ENCODE data around the gene FRS3.

Gene FRS3, protein sequence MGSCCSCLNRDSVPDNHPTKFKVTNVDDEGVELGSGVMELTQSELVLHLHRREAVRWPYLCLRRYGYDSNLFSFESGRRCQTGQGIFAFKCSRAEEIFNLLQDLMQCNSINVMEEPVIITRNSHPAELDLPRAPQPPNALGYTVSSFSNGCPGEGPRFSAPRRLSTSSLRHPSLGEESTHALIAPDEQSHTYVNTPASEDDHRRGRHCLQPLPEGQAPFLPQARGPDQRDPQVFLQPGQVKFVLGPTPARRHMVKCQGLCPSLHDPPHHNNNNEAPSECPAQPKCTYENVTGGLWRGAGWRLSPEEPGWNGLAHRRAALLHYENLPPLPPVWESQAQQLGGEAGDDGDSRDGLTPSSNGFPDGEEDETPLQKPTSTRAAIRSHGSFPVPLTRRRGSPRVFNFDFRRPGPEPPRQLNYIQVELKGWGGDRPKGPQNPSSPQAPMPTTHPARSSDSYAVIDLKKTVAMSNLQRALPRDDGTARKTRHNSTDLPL

DNA sequence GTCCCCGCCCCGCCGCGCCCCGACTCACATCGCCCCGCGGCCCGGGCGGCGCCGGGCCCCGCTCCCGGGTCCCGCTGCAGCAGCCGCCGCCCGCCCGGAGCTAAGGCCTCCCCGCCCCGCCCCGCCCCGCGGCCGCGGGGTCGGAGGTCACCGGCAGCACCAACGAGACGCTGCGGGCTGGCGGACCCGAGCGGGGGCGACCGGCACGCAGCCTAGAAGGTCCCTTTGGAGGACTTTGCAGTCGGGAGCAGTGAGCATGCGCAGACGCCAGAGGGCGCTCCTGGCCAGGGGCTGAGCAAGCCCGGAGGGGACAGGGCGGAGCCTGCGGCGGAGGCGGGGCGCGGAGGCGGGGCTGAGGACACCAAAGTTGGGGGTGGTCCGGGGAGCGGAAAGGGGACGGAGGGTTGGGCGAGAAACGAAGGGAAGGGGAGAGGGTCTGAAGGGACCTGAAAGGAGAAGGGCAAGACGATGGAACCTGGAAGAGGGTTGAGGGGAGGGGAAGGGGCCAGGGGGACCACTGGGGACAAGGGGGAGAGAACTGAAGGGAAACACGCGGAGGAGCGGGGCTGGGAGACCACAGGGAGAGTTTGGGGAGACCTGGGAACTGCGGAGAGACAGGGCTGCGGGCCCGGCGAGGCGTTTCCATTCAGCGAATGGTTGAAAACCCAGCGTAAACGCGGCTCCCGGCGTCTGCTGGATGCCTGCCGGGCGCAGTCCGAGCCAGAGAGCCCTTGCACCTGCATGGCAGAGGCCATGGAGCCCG, at the start of gene FRS3:
Gene FRS3, minus strand, starts transcription at position 113 of the 763 bp plus-strand sequence. CDS start 2,913 bp downstream, outside the sequence.
- peak within 1 kb of the TSS; percentile 91 for H3K4me3 ChIP-seq
- TF ChIP-seq FOXP2 (optimal IDR thresholded peaks at IDR 0.05; ENCODE audit: control extremely low read depth, extremely low read length, insufficient read depth) (peak; percentile 34), POLR2AphosphoS5 (IDR thresholded peaks at IDR 0.05; ENCODE audit: borderline replicate concordance, low read depth, low read length) (peak; percentile 61; the same call in 1 of the 2 replicates), EZH2 (IDR thresholded peaks at IDR 0.05) (no peak)
- peaks cover 3% of the 10 kb centered on the region; the same call in 1 of the 2 replicates for H3K36me3 ChIP-seq (ENCODE audit: insufficient read depth, low read length)
- peak; percentile 52 for DNase-seq (ENCODE audit: low read depth, low spot score)
- no peak within 1 kb of the TSS for H3K27ac ChIP-seq
- H3K9me3 ChIP-seq (ENCODE audit: low read depth, low read length): no peaks in the 10 kb centered on the region
- H3K9ac ChIP-seq (ENCODE audit: insufficient read length): peak within 1 kb of the TSS; percentile 81

DNA sequence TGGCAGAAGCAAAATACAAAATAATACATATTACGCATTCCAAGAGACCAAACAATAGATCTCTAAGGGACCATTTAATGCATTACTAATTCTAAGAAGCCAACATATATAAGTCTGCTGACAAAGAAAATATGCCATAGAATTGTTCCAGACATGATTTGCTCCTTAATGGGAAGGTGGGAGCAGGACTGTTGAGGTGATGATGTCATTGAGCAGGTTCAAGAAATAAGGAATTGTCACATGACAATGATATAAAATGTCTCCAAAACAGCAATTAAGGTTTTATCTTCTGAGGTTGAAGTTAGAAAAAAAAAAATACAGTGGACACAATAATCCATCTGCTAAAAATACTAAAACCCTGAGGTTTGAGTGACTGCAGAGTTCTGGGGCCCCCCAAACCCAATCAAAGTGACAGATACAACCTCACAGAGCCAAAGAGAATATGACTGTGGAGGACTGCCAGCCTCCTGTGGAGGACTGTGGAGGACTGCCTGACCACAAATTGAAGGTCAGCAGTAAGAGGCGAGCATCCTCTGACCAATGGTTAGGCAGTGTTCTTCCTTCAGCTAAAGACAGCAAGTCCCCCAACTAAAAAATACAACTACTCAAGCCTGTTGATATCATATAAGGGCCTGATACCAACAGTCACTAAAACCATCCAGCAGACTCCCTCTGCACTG, 46.8 kb upstream of the FRS3 start:
- Histone ChIP-seq H3K9me3 (ENCODE audit: low read depth, low read length) (no peaks in the 10 kb centered on the region), H3K4me3 (no peak overlapping the region), H3K36me3 (ENCODE audit: insufficient read depth, low read length) (no peaks in the 10 kb centered on the region), H3K9ac (ENCODE audit: insufficient read length) (no peak overlapping the region), H3K27ac (no peak overlapping the region)
- DNase-seq (ENCODE audit: low read depth, low spot score): no peak
- TF ChIP-seq EZH2 (IDR thresholded peaks at IDR 0.05): no peak

DNA sequence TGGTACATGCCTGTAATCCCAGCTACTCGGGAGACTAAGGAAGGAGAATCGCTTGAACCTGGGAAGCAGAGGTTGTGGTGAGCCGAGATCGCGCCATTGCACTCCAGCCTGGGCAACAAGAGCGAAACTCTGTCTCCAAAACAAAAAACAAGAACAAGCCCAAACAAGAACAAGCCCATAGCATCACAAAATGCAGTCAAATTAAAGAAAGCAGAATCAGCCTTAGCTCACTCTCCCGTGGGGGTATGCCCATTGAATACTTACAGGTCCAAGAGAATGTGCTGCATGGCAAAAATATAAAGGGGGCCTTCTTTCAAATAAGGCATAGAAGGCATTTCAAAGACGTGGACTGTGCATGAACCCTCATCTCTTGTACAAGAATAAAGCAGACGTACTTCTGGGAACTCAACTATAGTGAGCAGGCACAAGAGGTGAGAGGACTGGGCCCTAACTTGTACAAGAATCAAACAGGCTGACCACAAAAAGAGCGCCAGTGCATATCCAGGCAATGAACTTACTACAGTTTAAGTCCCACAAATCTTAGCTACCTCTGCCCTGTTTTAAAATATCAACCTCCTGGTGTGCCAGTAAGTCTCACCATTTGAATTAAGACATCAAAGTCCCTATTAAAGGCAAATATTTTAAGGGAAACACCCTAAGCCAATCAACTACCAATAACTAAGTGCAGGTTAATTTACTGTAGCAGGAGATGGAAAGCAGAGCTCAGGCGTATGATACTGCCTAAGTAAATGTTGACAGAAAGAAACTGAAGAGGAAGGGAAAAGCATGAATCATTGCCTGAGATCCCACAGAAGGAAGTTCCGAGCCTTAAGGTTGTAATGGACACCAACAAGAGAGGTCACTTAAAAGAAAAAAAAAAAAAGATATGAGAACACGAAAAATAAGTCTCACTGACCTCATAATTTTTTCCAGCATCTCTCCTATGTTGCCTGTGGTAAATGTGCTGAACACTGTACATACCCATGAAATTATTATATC, 45.2 kb upstream of the FRS3 start:
- Histone ChIP-seq H3K9ac (ENCODE audit: insufficient read length) (no peak overlapping the region), H3K36me3 (ENCODE audit: insufficient read depth, low read length) (no peaks in the 10 kb centered on the region), H3K27ac (no peak overlapping the region), H3K4me3 (no peak overlapping the region), H3K9me3 (ENCODE audit: low read depth, low read length) (no peaks in the 10 kb centered on the region)
- TF ChIP-seq POLR2AphosphoS5 (IDR thresholded peaks at IDR 0.05; ENCODE audit: borderline replicate concordance, low read depth, low read length) (no peak), EZH2 (IDR thresholded peaks at IDR 0.05) (no peak), FOXP2 (optimal IDR thresholded peaks at IDR 0.05; ENCODE audit: control extremely low read depth, extremely low read length, insufficient read depth) (no peak)
- no peak for DNase-seq (ENCODE audit: low read depth, low spot score)

DNA sequence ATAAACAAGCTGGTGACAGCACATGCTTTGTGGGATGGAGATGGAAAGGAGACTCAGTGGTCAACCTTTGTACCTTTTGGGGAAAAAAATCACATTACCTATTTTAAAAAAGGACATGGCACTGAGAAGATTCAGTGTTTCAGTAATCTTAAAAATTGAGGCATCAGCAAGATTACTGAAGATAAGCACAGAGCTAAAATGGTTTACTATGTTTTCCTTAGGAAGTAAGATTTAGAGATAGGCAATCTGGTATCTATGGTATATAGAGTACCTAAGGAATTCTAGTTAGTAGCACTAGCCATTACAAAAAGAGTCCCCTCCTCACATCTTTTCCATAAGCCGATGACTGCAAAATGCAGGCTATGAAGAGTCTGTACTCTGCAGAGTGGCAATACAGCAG, 43.5 kb upstream of the FRS3 start:
- no peak for TF ChIP-seq FOXP2 (optimal IDR thresholded peaks at IDR 0.05; ENCODE audit: control extremely low read depth, extremely low read length, insufficient read depth)
- TF ChIP-seq POLR2AphosphoS5 (IDR thresholded peaks at IDR 0.05; ENCODE audit: borderline replicate concordance, low read depth, low read length): no peak
- no peak for TF ChIP-seq EZH2 (IDR thresholded peaks at IDR 0.05)
- DNase-seq (ENCODE audit: low read depth, low spot score): no peak
- Histone ChIP-seq H3K36me3 (ENCODE audit: insufficient read depth, low read length) (no peaks in the 10 kb centered on the region), H3K9ac (ENCODE audit: insufficient read length) (no peak overlapping the region), H3K27ac (no peak overlapping the region), H3K4me3 (no peak overlapping the region), H3K9me3 (ENCODE audit: low read depth, low read length) (no peaks in the 10 kb centered on the region)

DNA sequence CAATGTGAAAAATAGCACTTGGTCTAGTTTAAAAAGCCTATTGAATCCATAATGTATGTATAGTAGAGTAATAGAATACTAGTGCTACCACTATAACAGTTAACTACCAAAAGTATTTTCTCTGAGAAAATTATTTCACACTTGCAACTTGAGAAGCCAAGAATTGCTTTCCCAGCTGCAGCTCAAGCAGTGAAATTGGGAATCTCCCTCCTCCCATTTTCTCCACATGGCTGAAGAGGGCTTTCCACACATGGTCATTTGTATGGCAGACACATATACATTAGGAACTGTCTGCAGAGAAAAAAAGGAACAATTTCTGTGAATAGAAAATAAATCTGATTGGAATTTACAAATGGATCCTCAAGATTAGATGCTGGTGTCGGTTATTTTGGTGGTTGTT, 42.3 kb upstream of the FRS3 start:
- no peak for TF ChIP-seq FOXP2 (optimal IDR thresholded peaks at IDR 0.05; ENCODE audit: control extremely low read depth, extremely low read length, insufficient read depth)
- no peak for TF ChIP-seq EZH2 (IDR thresholded peaks at IDR 0.05)
- no peak for TF ChIP-seq POLR2AphosphoS5 (IDR thresholded peaks at IDR 0.05; ENCODE audit: borderline replicate concordance, low read depth, low read length)
- Histone ChIP-seq H3K36me3 (ENCODE audit: insufficient read depth, low read length) (no peaks in the 10 kb centered on the region), H3K4me3 (no peak overlapping the region), H3K9ac (ENCODE audit: insufficient read length) (no peak overlapping the region), H3K27ac (no peak overlapping the region), H3K9me3 (ENCODE audit: low read depth, low read length) (no peaks in the 10 kb centered on the region)
- no peak for DNase-seq (ENCODE audit: low read depth, low spot score)

DNA sequence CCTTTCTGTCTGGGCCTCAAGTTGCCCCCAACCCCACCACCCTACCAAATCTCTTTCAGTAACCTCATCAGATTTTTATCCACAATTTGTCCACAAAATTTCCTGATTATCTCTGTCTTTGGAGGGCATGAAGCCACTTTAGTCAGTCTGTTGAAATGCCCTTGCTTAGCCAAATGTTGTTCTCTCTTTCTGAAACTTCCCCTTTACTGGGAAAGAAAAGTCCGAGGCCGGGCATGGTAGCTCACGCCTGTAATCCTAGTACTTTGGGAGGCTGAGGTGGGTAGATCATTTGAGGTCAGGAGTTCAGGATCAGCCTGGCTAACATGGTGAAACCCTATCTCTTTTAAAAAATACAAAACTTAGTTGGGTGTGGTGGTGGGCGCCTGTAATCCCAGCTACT, 41.6 kb upstream of the FRS3 start:
- Histone ChIP-seq H3K9me3 (ENCODE audit: low read depth, low read length) (no peaks in the 10 kb centered on the region), H3K9ac (ENCODE audit: insufficient read length) (no peak overlapping the region), H3K36me3 (ENCODE audit: insufficient read depth, low read length) (no peaks in the 10 kb centered on the region), H3K27ac (no peak overlapping the region), H3K4me3 (no peak overlapping the region)
- TF ChIP-seq FOXP2 (optimal IDR thresholded peaks at IDR 0.05; ENCODE audit: control extremely low read depth, extremely low read length, insufficient read depth) (no peak), POLR2AphosphoS5 (IDR thresholded peaks at IDR 0.05; ENCODE audit: borderline replicate concordance, low read depth, low read length) (no peak), EZH2 (IDR thresholded peaks at IDR 0.05) (no peak)
- DNase-seq (ENCODE audit: low read depth, low spot score): no peak

DNA sequence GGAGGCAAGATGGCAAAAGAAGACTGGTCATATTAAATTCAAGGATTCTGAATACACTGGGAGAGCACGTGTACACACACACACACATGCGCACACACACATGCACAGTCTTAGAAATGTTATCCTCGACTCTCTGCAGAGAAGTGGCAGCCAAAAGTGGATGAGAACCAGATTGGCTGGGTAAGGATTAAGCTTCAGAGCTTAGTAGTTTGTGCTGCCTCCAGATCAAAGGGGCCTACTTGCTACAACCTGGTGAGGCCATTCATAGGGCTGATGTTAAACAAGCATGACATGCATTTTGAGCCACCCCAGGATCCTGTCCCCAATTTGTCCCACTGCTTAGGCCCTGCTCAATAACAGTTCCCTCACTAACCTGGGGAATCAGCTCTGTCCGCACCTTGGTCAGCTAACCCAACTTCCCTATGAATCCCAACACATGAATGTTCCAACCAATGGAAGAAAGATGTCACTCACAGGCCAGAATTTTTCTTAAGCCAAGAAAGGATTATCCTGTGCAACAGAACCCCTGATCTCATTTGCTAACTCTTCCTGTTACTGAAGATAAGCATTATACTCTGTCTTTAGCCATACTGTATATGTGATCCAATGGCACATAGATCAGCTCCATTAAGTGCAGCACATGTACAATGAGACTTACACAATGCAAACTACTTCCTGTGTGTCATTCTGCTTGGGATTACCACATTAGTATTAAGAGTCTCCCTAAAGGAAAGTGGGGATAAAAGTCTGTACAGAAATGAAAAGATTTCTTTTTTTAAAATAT, 38.8 kb upstream of the FRS3 start:
- no peak overlapping the region for H3K27ac ChIP-seq
- TF ChIP-seq EZH2 (IDR thresholded peaks at IDR 0.05): no peak
- no peak for TF ChIP-seq FOXP2 (optimal IDR thresholded peaks at IDR 0.05; ENCODE audit: control extremely low read depth, extremely low read length, insufficient read depth)
- no peak for TF ChIP-seq POLR2AphosphoS5 (IDR thresholded peaks at IDR 0.05; ENCODE audit: borderline replicate concordance, low read depth, low read length)
- no peaks in the 10 kb centered on the region for H3K36me3 ChIP-seq (ENCODE audit: insufficient read depth, low read length)
- no peaks in the 10 kb centered on the region for H3K9me3 ChIP-seq (ENCODE audit: low read depth, low read length)
- no peak for DNase-seq (ENCODE audit: low read depth, low spot score)
- no peak overlapping the region for H3K4me3 ChIP-seq
- no peak overlapping the region for H3K9ac ChIP-seq (ENCODE audit: insufficient read length)
